ENCODE data around the gene SLC6A11.

The SLC6A11 gene

GRCh38 chr3:10957976-10958749, 142.1 kb downstream of the SLC6A11 start:
- peak; percentile 10 for DNase-seq

- no peak for DNase-seq
Observed at GRCh38 chr3:10960255-10960654, 144.2 kb downstream of the SLC6A11 start.

- no peak for DNase-seq
Observed at GRCh38 chr3:10961921-10962320, 145.9 kb downstream of the SLC6A11 start.

- no peak for DNase-seq
Observed at GRCh38 chr3:10962481-10963036, 146.5 kb downstream of the SLC6A11 start.

- peak; percentile 22 for DNase-seq
Observed at GRCh38 chr3:10964537-10965167, 148.6 kb downstream of the SLC6A11 start.

GRCh38 chr3:10968401-10968800, 152.4 kb downstream of the SLC6A11 start:
- DNase-seq = no peak

- no peak for DNase-seq
Observed at GRCh38 chr3:10970306-10970960, 154.4 kb downstream of the SLC6A11 start.

GRCh38 chr3:10972072-10972782, 156.2 kb downstream of the SLC6A11 start:
- DNase-seq = no peak

GRCh38 chr3:10973046-10973595, 157.1 kb downstream of the SLC6A11 start:
- no peak for DNase-seq

GRCh38 chr3:10974131-10974530, 158.1 kb downstream of the SLC6A11 start:
- no peak for DNase-seq

- no peak for DNase-seq
Observed at GRCh38 chr3:10974746-10975375, 158.8 kb downstream of the SLC6A11 start.

- DNase-seq = no peak
Observed at GRCh38 chr3:10975695-10976234, 159.7 kb downstream of the SLC6A11 start.

- no peak for DNase-seq
Observed at GRCh38 chr3:10976770-10977169, 160.7 kb downstream of the SLC6A11 start.

- DNase-seq = peak; percentile 82
Observed at GRCh38 chr3:10977892-10978510, 162.0 kb downstream of the SLC6A11 start.

- DNase-seq = no peak
Observed at GRCh38 chr3:10978956-10979355, 162.9 kb downstream of the SLC6A11 start.

- no peak for DNase-seq
Observed at GRCh38 chr3:10980312-10980711, 164.3 kb downstream of the SLC6A11 start.

- no peak for DNase-seq
Observed at GRCh38 chr3:10981031-10981430, 165.0 kb downstream of the SLC6A11 start.

GRCh38 chr3:10981961-10982360, 165.9 kb downstream of the SLC6A11 start:
- peak; percentile 77 for DNase-seq

GRCh38 chr3:10982782-10983181, 166.8 kb downstream of the SLC6A11 start:
- no peak for DNase-seq

- DNase-seq = peak; percentile 11
Observed at GRCh38 chr3:10983219-10983916, 167.3 kb downstream of the SLC6A11 start.

Measured in fibroblast of skin of right quadriceps (primary cell).